BE2C (cell line): ENCODE data around the gene ACOT11.

Experiments used
- DNase-seq: peaks from one replicate; pipeline ENCODE4 v3.0.0-alpha.2; 2020
- H3K27me3 ChIP-seq: fragments of 250-450 bp; sonication (Bioruptor Pico); 2 replicates; pipeline ENCODE4 v1.5.1; 2020; ENCODE audit warnings: mild to moderate bottlenecking
- H3K36me3 ChIP-seq: fragments of 250-450 bp; sonication (Bioruptor Pico); 2 replicates; pipeline ENCODE4 v1.5.1; 2020; ENCODE audit warnings: mild to moderate bottlenecking
- H3K4me1 ChIP-seq: fragments of 250-450 bp; sonication (Bioruptor Pico); 2 replicates; pipeline ENCODE4 v1.5.1; 2020
- H3K4me3 ChIP-seq: 2 replicates; pipeline ENCODE4 v1.5.1; 2011; ENCODE audit warnings: low read depth, low read length
- H3K9me3 ChIP-seq: fragments of 250-450 bp; sonication (Bioruptor Pico); 2 replicates; pipeline ENCODE4 v1.5.1; 2020
- CTCF ChIP-seq: IDR thresholded peaks from 2 replicates; pipeline ENCODE4 v1.5.1; 2012; ENCODE audit warnings: mild to moderate bottlenecking, low read depth, low read length

ACOT11 gene

GRCh38 chr1:54548389-54549044, 489 bp downstream of the ACOT11 start:
- no peaks in the 10 kb centered on the region for H3K36me3 ChIP-seq
- TF ChIP-seq CTCF: no peak
- H3K4me3 ChIP-seq: peak overlapping the region; percentile 44
- peaks cover 37% of the 10 kb centered on the region for H3K4me1 ChIP-seq
- H3K9me3 ChIP-seq: no peaks in the 10 kb centered on the region
- no peaks in the 10 kb centered on the region for H3K27me3 ChIP-seq
- peak; percentile 18 for DNase-seq

GRCh38 chr1:54549181-54549924, 1.3 kb downstream of the ACOT11 start:
- Histone ChIP-seq H3K9me3 (no peaks in the 10 kb centered on the region), H3K4me1 (peaks cover 30% of the 10 kb centered on the region), H3K27me3 (no peaks in the 10 kb centered on the region), H3K36me3 (no peaks in the 10 kb centered on the region), H3K4me3 (peak overlapping the region; percentile 44; the same call in 1 of the 2 replicates)
- DNase-seq: no peak
- TF ChIP-seq CTCF: no peak

- no peak for DNase-seq
- Histone ChIP-seq H3K27me3 (no peaks in the 10 kb centered on the region), H3K9me3 (no peaks in the 10 kb centered on the region), H3K4me1 (peaks cover 19% of the 10 kb centered on the region), H3K36me3 (no peaks in the 10 kb centered on the region), H3K4me3 (no peak overlapping the region)
- TF ChIP-seq CTCF: no peak
Measured at GRCh38 chr1:54551891-54552290, 3.9 kb downstream of the ACOT11 start.

GRCh38 chr1:54553602-54554313, 5.7 kb downstream of the ACOT11 start:
- H3K4me3 ChIP-seq: no peak overlapping the region
- DNase-seq: no peak
- no peaks in the 10 kb centered on the region for H3K36me3 ChIP-seq
- H3K9me3 ChIP-seq: no peaks in the 10 kb centered on the region
- H3K4me1 ChIP-seq: peaks cover 10% of the 10 kb centered on the region
- H3K27me3 ChIP-seq: no peaks in the 10 kb centered on the region
- TF ChIP-seq CTCF: no peak

GRCh38 chr1:54556110-54556509, 8.1 kb downstream of the ACOT11 start:
- Histone ChIP-seq H3K9me3 (no peaks in the 10 kb centered on the region), H3K4me1 (peaks cover 4% of the 10 kb centered on the region; the same call in 1 of the 2 replicates), H3K36me3 (no peaks in the 10 kb centered on the region), H3K27me3 (no peaks in the 10 kb centered on the region), H3K4me3 (no peak overlapping the region)
- DNase-seq: no peak
- TF ChIP-seq CTCF: no peak
